Measurements from ENCODE around the gene PPM1F. TPM values are rescaled to one million over a fixed set of nuclear protein-coding genes. Genes with fewer than 3 reads are reported as not detected.

PPM1F gene
- total RNA-seq, 5 donors from 2014 or later (not counting 1 experiment from before 2014, with no cell fraction given), result 18.7 to 29.9 (median 24.4) TPM

- Mint-ChIP-seq H3K4me3 (no peak overlapping the region), H3K9me3 (no peaks in the 10 kb centered on the region), H3K36me3 (peaks cover 19% of the 10 kb centered on the region), H3K4me1 (peaks cover 16 to 36% (median 26%) of the 10 kb centered on the region in 3 donors), H3K27me3 (no peaks in the 10 kb centered on the region), H3K27ac (no peak overlapping the region)
- Histone ChIP-seq H3K4me1 (ENCODE audit: control insufficient read depth in 1 of 2, extremely low read depth in 1 of 2, insufficient read depth in 2 of 2, low read length in 2 of 2) (peaks cover 3 to 24% of the 10 kb centered on the region in 2 experiments), H3K27me3 (replicated peaks in 1 of 2; ENCODE audit: control insufficient read depth in 2 of 2, extremely low read depth in 1 of 2, insufficient read depth in 2 of 2, low read length in 1 of 2) (no peaks in the 10 kb centered on the region), H3K9me3 (no peaks in the 10 kb centered on the region), H3K4me3 (ENCODE audit: control insufficient read depth in 1 of 2, extremely low read depth in 1 of 2, low read length in 1 of 2) (no peak overlapping the region), H3K27ac (ENCODE audit: low read length) (no peak overlapping the region), H3K36me3 (ENCODE audit: control insufficient read depth in 2 of 2, extremely low read depth in 1 of 2, insufficient read depth in 1 of 2, low read length in 1 of 2) (peaks cover 6 to 21% of the 10 kb centered on the region in 2 donors)
- no peak for ATAC-seq (replicated peaks in 1 of 4)
- 96% methylated on average over 9 of the region's 15 CpGs for WGBS (ENCODE audit: insufficient coverage)
- POLR2A ChIA-PET, result no interaction called here
- CTCF ChIA-PET, result interaction anchor here in 1 of 2 donors (1.0 to 2.1 kb wide), 3 partner anchors 16 to 46 kb away, joined by 3 to 9 read pairs (median 3); partner anchors contain the start of genes PPM1F and TOP3B
- DNase-seq, result peak in 1 of 35 experiments; percentile 23
These were observed 16.4 kb downstream of the PPM1F start for GRCh38 chr22:21936151-21936775.

- ChIA-PET CTCF (interaction anchor here in 1 of 2 donors (2.1 kb wide), 1 partner anchor 19 kb away, joined by 9 read pairs; the partner anchor contains the start of gene PPM1F), POLR2A (no interaction called here)
- Histone ChIP-seq H3K9me3 (no peaks in the 10 kb centered on the region), H3K4me1 (ENCODE audit: control insufficient read depth in 1 of 2, extremely low read depth in 1 of 2, insufficient read depth in 2 of 2, low read length in 2 of 2) (peaks cover 3 to 21% of the 10 kb centered on the region in 2 experiments), H3K27me3 (replicated peaks in 1 of 2; ENCODE audit: control insufficient read depth in 2 of 2, extremely low read depth in 1 of 2, insufficient read depth in 2 of 2, low read length in 1 of 2) (no peaks in the 10 kb centered on the region), H3K4me3 (ENCODE audit: control insufficient read depth in 1 of 2, extremely low read depth in 1 of 2, low read length in 1 of 2) (no peak overlapping the region), H3K27ac (ENCODE audit: low read length) (no peak overlapping the region), H3K36me3 (ENCODE audit: control insufficient read depth in 2 of 2, extremely low read depth in 1 of 2, insufficient read depth in 1 of 2, low read length in 1 of 2) (peaks cover 11 to 43% of the 10 kb centered on the region in 2 donors)
- ATAC-seq (replicated peaks in 1 of 4) (no peak), DNase-seq (no peak)
- Mint-ChIP-seq H3K4me1 (peaks cover 12 to 24% (median 19%) of the 10 kb centered on the region in 3 donors), H3K9me3 (no peaks in the 10 kb centered on the region), H3K4me3 (no peak overlapping the region), H3K27me3 (no peaks in the 10 kb centered on the region), H3K36me3 (peaks cover 36% of the 10 kb centered on the region), H3K27ac (no peak overlapping the region)
- 91% methylated on average over 19 of the region's 19 CpGs for WGBS (ENCODE audit: insufficient coverage)
These were observed 18.7 kb downstream of the PPM1F start for GRCh38 chr22:21933910-21934309.

- Mint-ChIP-seq H3K27ac (no peak overlapping the region), H3K4me3 (no peak overlapping the region), H3K9me3 (no peaks in the 10 kb centered on the region), H3K4me1 (peaks cover 8 to 19% (median 15%) of the 10 kb centered on the region in 3 donors), H3K27me3 (no peaks in the 10 kb centered on the region), H3K36me3 (peaks cover 36% of the 10 kb centered on the region)
- ChIA-PET POLR2A (no interaction called here), CTCF (no interaction called here)
- Histone ChIP-seq H3K9me3 (no peaks in the 10 kb centered on the region), H3K27me3 (replicated peaks in 1 of 2; ENCODE audit: control insufficient read depth in 2 of 2, extremely low read depth in 1 of 2, insufficient read depth in 2 of 2, low read length in 1 of 2) (no peaks in the 10 kb centered on the region), H3K36me3 (ENCODE audit: control insufficient read depth in 2 of 2, extremely low read depth in 1 of 2, insufficient read depth in 1 of 2, low read length in 1 of 2) (peaks cover 11 to 46% of the 10 kb centered on the region in 2 donors), H3K4me3 (ENCODE audit: control insufficient read depth in 1 of 2, extremely low read depth in 1 of 2, low read length in 1 of 2) (no peak overlapping the region), H3K27ac (ENCODE audit: low read length) (no peak overlapping the region), H3K4me1 (ENCODE audit: control insufficient read depth in 1 of 2, extremely low read depth in 1 of 2, insufficient read depth in 2 of 2, low read length in 2 of 2) (peaks cover 3 to 16% of the 10 kb centered on the region in 2 experiments)
- ATAC-seq (replicated peaks in 1 of 4) (no peak), DNase-seq (no peak)
- WGBS (ENCODE audit: insufficient coverage), result 97% methylated on average over 16 of the region's 23 CpGs
These were observed 19.2 kb downstream of the PPM1F start for GRCh38 chr22:21933413-21933812.

- no peaks in the 10 kb centered on the region for H3K27me3 Mint-ChIP-seq
- POLR2A ChIA-PET, result no interaction called here
These were observed 20.3 kb downstream of the PPM1F start for GRCh38 chr22:21932347-21932746.

GRCh38 chr22:21931056-21931455 is 21.6 kb downstream of the PPM1F start:
- no peaks in the 10 kb centered on the region for H3K27me3 ChIP-seq (replicated peaks in 1 of 2; ENCODE audit: control insufficient read depth in 2 of 2, extremely low read depth in 1 of 2, insufficient read depth in 2 of 2, low read length in 1 of 2)
- Mint-ChIP-seq H3K27me3 (no peaks in the 10 kb centered on the region), H3K4me1 (no peaks in the 10 kb centered on the region), H3K27ac (no peak overlapping the region), H3K9me3 (no peaks in the 10 kb centered on the region), H3K4me3 (no peak overlapping the region), H3K36me3 (peaks cover 32% of the 10 kb centered on the region)
- H3K27ac ChIP-seq (ENCODE audit: low read length), result no peak overlapping the region
- DNase-seq (no peak), ATAC-seq (replicated peaks in 1 of 4) (no peak)
- peaks cover 11 to 46% of the 10 kb centered on the region in 2 donors for H3K36me3 ChIP-seq (ENCODE audit: control insufficient read depth in 2 of 2, extremely low read depth in 1 of 2, insufficient read depth in 1 of 2, low read length in 1 of 2)
- CTCF ChIA-PET, result no interaction called here
- H3K4me3 ChIP-seq (ENCODE audit: control insufficient read depth in 1 of 2, extremely low read depth in 1 of 2, low read length in 1 of 2), result no peak overlapping the region
- H3K4me1 ChIP-seq (ENCODE audit: control insufficient read depth in 1 of 2, extremely low read depth in 1 of 2, insufficient read depth in 2 of 2, low read length in 2 of 2), result no peaks in the 10 kb centered on the region
- 92% methylated on average over 5 of the region's 12 CpGs for WGBS (ENCODE audit: insufficient coverage)
- POLR2A ChIA-PET, result interaction anchor here in 1 of 2 donors (0.5 kb wide), 1 partner anchor 9 kb away, joined by 3 read pairs; no protein-coding TSS in a partner anchor
- no peaks in the 10 kb centered on the region for H3K9me3 ChIP-seq

More at GRCh38 chr22:21932347-21932746, 20.3 kb downstream of the PPM1F start:
- CTCF ChIA-PET, result no interaction called here
- Mint-ChIP-seq H3K36me3 (peaks cover 36% of the 10 kb centered on the region), H3K9me3 (no peaks in the 10 kb centered on the region), H3K4me1 (peaks cover 0 to 9% (median 4%) of the 10 kb centered on the region in 3 donors), H3K27ac (no peak overlapping the region), H3K4me3 (no peak overlapping the region)
- Histone ChIP-seq H3K4me1 (ENCODE audit: control insufficient read depth in 1 of 2, extremely low read depth in 1 of 2, insufficient read depth in 2 of 2, low read length in 2 of 2) (peaks cover 1 to 5% of the 10 kb centered on the region in 2 experiments), H3K27me3 (replicated peaks in 1 of 2; ENCODE audit: control insufficient read depth in 2 of 2, extremely low read depth in 1 of 2, insufficient read depth in 2 of 2, low read length in 1 of 2) (no peaks in the 10 kb centered on the region), H3K4me3 (ENCODE audit: control insufficient read depth in 1 of 2, extremely low read depth in 1 of 2, low read length in 1 of 2) (no peak overlapping the region), H3K9me3 (no peaks in the 10 kb centered on the region), H3K27ac (ENCODE audit: low read length) (no peak overlapping the region), H3K36me3 (ENCODE audit: control insufficient read depth in 2 of 2, extremely low read depth in 1 of 2, insufficient read depth in 1 of 2, low read length in 1 of 2) (peaks cover 11 to 46% of the 10 kb centered on the region in 2 donors)
- no peak for ATAC-seq (replicated peaks in 1 of 4)
- no CpG with 5 or more reads among the region's 3 CpGs for WGBS (ENCODE audit: insufficient coverage)
- no peak for DNase-seq

- Mint-ChIP-seq H3K4me3 (no peak overlapping the region), H3K36me3 (peaks cover 28% of the 10 kb centered on the region), H3K27me3 (no peaks in the 10 kb centered on the region), H3K4me1 (no peaks in the 10 kb centered on the region), H3K9me3 (no peaks in the 10 kb centered on the region), H3K27ac (no peak overlapping the region)
- no peak for DNase-seq
- H3K4me3 ChIP-seq (ENCODE audit: control insufficient read depth in 1 of 2, extremely low read depth in 1 of 2, low read length in 1 of 2), result no peak overlapping the region
- ChIA-PET POLR2A (no interaction called here), CTCF (no interaction called here)
- H3K4me1 ChIP-seq (ENCODE audit: control insufficient read depth in 1 of 2, extremely low read depth in 1 of 2, insufficient read depth in 2 of 2, low read length in 2 of 2), result no peaks in the 10 kb centered on the region
- 98% methylated on average over 6 of the region's 6 CpGs for WGBS (ENCODE audit: insufficient coverage)
- peaks cover 8 to 46% of the 10 kb centered on the region in 2 donors for H3K36me3 ChIP-seq (ENCODE audit: control insufficient read depth in 2 of 2, extremely low read depth in 1 of 2, insufficient read depth in 1 of 2, low read length in 1 of 2)
- no peak overlapping the region for H3K27ac ChIP-seq (ENCODE audit: low read length)
- H3K9me3 ChIP-seq, result no peaks in the 10 kb centered on the region
- ATAC-seq (replicated peaks in 1 of 4), result no peak
- H3K27me3 ChIP-seq (replicated peaks in 1 of 2; ENCODE audit: control insufficient read depth in 2 of 2, extremely low read depth in 1 of 2, insufficient read depth in 2 of 2, low read length in 1 of 2), result no peaks in the 10 kb centered on the region
These were observed 23.4 kb downstream of the PPM1F start for GRCh38 chr22:21929253-21929652.

Data from T-cell (primary cell).